HG02759 (cell line): ENCODE results near the gene ERBB4.

Experiments used
- ATAC-seq: cut with Tn5 transposase; IDR thresholded peaks from one replicate; pipeline ENCODE4 v1.9.1; 2021; ENCODE audit warnings: mild to moderate bottlenecking, moderate library complexity; ENCODE audit not compliant: unreplicated experiment

The ERBB4 gene

GRCh38 chr2:212428681-212429478, 109.7 kb downstream of the ERBB4 start:
- no peak for ATAC-seq

DNA sequence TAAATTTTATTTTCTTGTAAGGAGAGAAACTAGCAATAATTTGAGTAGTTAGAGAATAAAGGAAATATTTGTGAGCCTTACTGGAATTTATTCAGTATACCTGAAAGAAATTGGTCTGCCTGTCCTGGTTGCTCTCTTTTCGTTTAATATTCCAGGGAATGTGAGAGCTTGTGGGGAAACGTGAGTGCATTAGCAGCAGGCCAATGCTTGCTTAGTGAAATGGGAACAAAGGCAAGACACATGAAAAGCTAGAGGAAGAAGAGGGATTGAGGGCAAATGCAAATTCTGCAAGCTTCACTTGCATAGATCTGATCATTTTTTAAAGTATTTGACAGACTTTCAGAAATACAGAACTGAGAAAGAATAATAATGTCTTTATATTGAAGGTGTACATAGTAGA, 111.0 kb downstream of the ERBB4 start:
- no peak for ATAC-seq

- no peak for ATAC-seq
Observed at GRCh38 chr2:212426637-212427412, 111.8 kb downstream of the ERBB4 start.

DNA sequence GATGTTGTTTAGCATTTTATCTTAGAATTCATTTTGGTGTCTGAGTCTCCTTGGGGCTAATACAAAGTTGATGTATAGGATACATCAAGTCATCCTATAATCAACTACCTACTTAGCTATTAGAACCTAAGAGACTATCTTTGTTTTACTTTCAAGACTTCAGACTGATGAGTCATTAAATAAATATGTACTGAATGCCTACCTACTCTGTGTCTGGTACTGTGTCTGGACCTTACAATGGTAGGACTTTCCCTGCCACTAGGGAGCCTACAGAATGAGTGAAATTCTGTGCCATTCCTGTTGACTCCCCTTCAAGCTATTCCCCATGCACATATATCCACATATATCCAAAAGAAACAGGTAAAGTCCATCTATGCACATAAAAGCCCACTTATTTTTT, 114.5 kb downstream of the ERBB4 start:
- ATAC-seq = no peak

GRCh38 chr2:212423089-212423488, 115.5 kb downstream of the ERBB4 start:
- ATAC-seq = no peak

GRCh38 chr2:212421556-212422334, 116.9 kb downstream of the ERBB4 start:
- ATAC-seq = no peak

DNA sequence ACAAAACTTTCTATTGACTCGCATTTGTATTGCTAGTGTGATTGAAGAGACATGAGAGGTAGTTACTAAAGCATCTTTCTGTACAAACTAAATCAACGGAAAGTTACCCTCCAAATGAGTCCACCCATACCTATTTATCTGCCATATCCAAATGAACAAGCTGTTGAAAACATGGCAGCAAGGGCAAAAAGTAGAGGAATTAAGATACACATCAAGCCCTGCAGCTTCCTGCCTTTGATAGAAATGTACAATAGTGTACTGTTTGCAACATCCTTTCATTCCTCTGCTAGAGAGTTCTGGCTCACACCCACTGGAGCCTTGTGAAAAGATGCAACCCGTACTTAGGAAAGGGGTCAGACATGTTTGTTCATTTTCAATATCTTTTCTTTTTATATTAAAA, 122.5 kb downstream of the ERBB4 start:
- ATAC-seq = no peak

DNA sequence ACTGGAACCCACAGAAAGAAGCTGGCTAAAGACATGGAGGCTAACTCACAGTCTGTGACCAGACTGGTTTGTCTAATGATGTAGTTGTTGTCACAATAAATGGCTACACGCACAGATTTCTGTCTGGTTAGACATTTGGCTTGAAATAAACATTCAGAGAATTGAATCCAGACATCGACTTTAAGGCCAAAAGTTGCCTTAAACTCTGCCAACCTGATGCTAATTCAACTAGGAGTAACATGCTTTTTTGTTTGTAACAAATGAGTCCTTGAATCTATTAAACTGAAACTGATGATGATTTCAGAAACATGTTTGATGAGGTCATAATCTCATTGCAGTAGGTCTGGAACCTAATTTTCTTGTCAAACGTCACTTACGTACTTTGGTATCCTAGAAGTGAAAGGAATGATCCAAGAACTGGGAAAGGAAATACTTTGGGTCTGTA, 123.8 kb downstream of the ERBB4 start:
- ATAC-seq = no peak

DNA sequence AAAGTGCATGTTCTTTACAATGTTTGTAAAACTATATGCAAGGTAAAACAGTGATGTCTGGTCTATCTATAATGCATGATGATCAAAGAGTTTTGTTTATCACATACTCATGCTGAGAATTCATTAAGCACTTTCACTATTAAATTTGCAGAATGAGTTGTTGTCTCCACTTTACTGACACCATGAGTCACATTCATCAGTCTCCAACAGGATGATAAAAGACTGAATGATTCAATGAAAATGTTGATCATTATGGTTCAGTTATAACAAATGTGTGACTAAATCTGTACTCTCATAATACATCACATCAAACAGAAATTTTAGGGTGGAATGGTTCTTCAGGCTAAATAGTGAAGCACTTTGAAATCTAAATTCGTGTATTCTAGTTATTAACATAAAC, 129.0 kb downstream of the ERBB4 start:
- no peak for ATAC-seq

DNA sequence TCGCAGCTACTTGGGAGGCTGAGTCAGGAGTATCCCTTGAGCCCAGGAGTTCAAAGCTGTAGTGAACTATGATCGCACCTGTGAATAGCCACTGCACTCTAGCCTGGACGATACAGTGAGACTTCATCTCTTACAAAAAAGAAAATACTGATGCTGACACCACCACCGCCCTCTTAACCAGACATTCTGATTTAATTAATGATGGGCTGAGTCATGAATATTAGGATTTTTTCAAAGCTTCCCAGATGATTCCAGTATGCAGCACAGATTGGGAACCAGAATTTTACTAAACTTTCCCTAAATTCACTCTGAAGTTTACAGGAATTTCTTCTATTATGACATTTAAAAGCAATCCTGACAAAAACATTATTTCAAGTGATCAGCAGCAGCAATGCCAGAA, 130.1 kb downstream of the ERBB4 start:
- no peak for ATAC-seq

- ATAC-seq = no peak
Observed at GRCh38 chr2:212406716-212407115, 131.9 kb downstream of the ERBB4 start.

DNA sequence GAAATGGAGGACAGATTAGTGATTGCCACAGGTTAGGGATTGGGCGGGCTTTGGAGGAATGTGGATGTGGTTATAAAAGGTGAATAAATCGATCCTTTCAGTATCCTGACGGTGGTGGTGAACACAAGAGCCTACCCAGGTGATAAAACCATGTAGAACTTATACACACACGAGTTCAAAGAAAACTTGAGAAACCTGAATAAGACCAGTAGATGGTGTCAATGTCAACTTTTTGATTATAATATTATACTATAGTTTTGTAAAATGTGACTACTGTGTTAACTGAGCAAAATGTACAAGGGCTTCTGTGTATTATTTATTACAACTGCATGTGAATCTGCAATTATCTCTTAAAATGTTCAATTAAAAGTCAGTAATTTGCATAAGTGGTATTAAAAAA, 136.3 kb downstream of the ERBB4 start:
- no peak for ATAC-seq

DNA sequence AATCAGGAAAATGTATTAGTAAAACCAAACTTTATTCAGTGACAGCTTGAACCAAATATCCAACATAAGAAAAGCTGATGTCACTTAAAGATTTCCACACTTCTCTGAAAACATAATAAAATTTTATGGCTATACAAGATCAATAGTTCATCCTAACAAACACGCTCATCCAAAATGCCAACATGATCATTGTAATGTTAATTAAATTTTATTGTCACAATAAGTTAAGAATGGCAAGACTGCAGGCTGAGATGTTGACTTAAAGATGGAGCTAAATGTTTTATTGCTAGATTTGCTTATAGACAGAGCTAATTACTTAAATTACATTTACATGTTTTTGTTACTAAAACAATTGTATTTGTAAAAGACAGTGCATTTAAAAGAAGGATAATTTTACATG, 140.3 kb downstream of the ERBB4 start:
- ATAC-seq = no peak

DNA sequence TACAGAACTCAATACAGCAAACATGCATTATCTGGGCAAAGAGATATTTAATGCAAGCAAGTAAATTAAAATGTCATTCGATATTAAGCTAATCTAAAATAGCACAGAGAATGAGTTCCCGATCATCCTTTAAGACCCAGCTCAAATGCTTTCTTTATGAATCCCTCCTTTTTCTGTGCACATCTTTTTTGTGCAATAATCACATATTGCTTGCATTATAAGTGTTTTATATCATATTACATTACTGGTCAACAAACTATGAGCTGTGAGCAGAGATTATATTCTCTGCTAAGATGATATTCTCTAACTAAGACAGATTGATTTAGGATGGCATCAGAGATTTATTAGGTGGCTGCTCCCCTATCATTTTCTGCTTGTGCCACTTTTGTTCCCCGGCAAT, 146.1 kb downstream of the ERBB4 start:
- no peak for ATAC-seq

DNA sequence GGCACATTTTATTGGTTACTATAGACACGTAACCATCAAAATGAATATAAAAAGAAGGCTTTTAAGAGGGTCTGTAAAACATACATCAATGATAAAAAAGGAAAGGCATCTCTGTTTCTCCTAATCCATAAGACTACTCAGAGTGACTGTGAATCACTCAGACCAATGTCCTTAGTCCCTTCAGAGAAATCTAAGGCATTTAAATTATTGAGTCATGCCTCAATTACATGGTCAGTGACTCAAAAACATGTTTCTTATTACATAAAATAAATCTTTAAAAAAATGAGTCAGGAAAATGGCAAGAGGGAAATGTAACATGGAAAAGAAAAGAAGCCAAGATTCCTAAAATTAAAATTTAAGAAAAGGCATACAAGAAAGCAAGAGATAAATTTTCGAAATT, 146.6 kb downstream of the ERBB4 start:
- ATAC-seq = no peak

- no peak for ATAC-seq
Observed at GRCh38 chr2:212387146-212387545, 151.5 kb downstream of the ERBB4 start.

GRCh38 chr2:212385241-212385640, 153.4 kb downstream of the ERBB4 start:
- no peak for ATAC-seq

DNA sequence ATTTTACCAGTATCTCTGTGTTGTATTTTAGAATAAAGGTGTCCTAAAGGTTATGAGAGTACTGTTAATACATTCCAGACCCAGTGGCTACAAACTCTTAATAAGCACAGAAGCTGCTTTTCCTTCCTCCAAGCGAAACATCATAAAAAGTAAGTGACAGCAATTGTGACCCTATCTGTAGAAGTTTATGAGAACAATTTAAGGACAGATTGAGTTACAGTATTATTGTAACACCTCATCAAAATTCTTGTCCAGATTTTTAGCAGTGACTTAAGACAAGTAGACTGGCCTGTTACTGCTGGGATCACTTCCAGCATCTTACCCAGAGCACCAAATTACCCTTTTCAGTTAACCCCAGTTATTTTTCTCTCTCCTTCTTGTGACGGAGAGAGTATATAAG, 154.6 kb downstream of the ERBB4 start:
- ATAC-seq = no peak

GRCh38 chr2:212381428-212382102, 157.0 kb downstream of the ERBB4 start:
- ATAC-seq = no peak

DNA sequence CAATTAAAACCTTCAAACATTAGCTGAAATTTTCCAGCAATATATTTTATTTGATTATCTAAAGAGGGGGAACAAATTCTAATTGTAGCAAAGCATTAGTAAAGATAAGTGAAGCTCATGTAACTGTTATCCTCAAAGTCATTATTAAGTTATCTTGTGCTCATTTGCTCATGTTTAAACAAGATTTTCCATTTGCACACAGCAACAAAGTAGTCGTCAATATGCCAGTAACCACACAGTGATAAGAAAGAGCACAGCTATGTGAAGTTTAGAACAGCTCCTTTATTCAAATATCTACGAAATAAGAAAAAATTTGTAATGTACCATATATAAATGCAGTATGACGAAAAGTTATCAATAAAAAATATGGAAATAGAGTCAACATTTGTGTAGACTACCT, 159.5 kb downstream of the ERBB4 start:
- ATAC-seq = no peak

GRCh38 chr2:212367431-212367830, 171.2 kb downstream of the ERBB4 start:
- no peak for ATAC-seq
